Activated CD4-positive, alpha-beta T cell treated with anti-CD3 and anti-CD28 coated beads for 36 hours (primary cell): ENCODE measurements around the gene GAPDH. TPM values are rescaled to one million over a fixed set of nuclear protein-coding genes. Genes with fewer than 3 reads are reported as not detected.
"Not testable (repeated sequence)": the region's sequence is repeated elsewhere in the genome, so short reads cannot be mapped to it uniquely, and the experiment has no call there.

Experiments used
- ATAC-seq: fragments of 200-7000 bp; cut with Tn5 transposase; one replicate; pipeline ENCODE4 v1.10.0; 2021; ENCODE audit warnings: mild to moderate bottlenecking, moderate library complexity
- CTCF ChIA-PET: fragments of 350-600 bp; sonication (Branson Sonifier 250); formaldehyde crosslinking; loops from one replicate; lab custom pipeline; 2021; ENCODE audit warnings: antibody characterized with exemption; lab: Charles Lee
- POLR2A ChIA-PET: fragments of 350-600 bp; sonication (Branson Sonifier 250); formaldehyde crosslinking; loops from one replicate; lab custom pipeline; 2021; ENCODE audit warnings: antibody characterized with exemption, inconsistent platforms; lab: Charles Lee
- DNase-seq: peaks from one replicate; pipeline ENCODE4 v3.0.0-alpha.2; 2020
- H3K27ac Mint-ChIP-seq: one replicate; pipeline ENCODE4 v1.8.0; 2021; ENCODE audit warnings: mixed read lengths
- H3K27me3 Mint-ChIP-seq: one replicate; pipeline ENCODE4 v1.8.0; 2021; ENCODE audit warnings: mixed read lengths
- H3K36me3 Mint-ChIP-seq: one replicate; pipeline ENCODE4 v1.8.0; 2021; ENCODE audit warnings: low read depth, mixed read lengths
- H3K4me1 Mint-ChIP-seq: one replicate; pipeline ENCODE4 v1.8.0; 2021; ENCODE audit warnings: mixed read lengths
- H3K4me3 Mint-ChIP-seq: one replicate; pipeline ENCODE4 v1.8.0; 2021; ENCODE audit warnings: mild to moderate bottlenecking, moderate library complexity, mixed read lengths
- H3K9me3 Mint-ChIP-seq: one replicate; pipeline ENCODE4 v1.8.0; 2021; ENCODE audit warnings: low read depth, mixed read lengths
- intact Hi-C, 2 experiments: fragments of 100-400 bp; cut with DNase I in 1 of 2; cut with micrococcal nuclease in 1 of 2; formaldehyde crosslinking; loops; one replicate each; pipeline versions ENCODE4 v1.14.2 to v1.15.1; 2022 to 2024; cut with DNase I, micrococcal nuclease
- total RNA-seq, 2 experiments: library from RNA; stranded (reverse); gene quantifications; one replicate each; pipeline ENCODE4 v1.2.3, GENCODE V29; 2021

The GAPDH gene
- total RNA-seq, 2 experiments from 2014 or later = 7,289 to 9,770 TPM

GRCh38 chr12:6574576-6575295 lies 40.4 kb downstream of the GAPDH start:
- intact Hi-C loops = loop anchor here in 1 of 2 experiments (2.0 kb wide), 1 partner anchor 32 kb away; the partner anchor contains the start of gene CHD4
- H3K4me3 Mint-ChIP-seq = peak overlapping the region; percentile 8

GRCh38 chr12:6575648-6576047 lies 41.3 kb downstream of the GAPDH start:
- Mint-ChIP-seq H3K27me3 (no peaks in the 10 kb centered on the region), H3K4me3 (no peak overlapping the region), H3K27ac (peak overlapping the region; percentile 74), H3K36me3 (peaks cover 64% of the 10 kb centered on the region), H3K4me1 (peaks cover 44% of the 10 kb centered on the region), H3K9me3 (no peaks in the 10 kb centered on the region)
- ChIA-PET CTCF (interaction anchor here (0.6 to 1.1 kb wide), 4 partner anchors 10 to 348 kb away, joined by 3 to 4 read pairs (median 4); no protein-coding TSS in a partner anchor), POLR2A (no interaction called here)
- no peak for DNase-seq
- intact Hi-C loops = loop anchor here in 1 of 2 experiments (2.0 kb wide), 1 partner anchor 31 kb away; the partner anchor contains the start of gene CHD4
- no peak for ATAC-seq

More at GRCh38 chr12:6574576-6575295, 40.4 kb downstream of the GAPDH start:
- Mint-ChIP-seq H3K27ac (peak overlapping the region; percentile 74), H3K36me3 (peaks cover 66% of the 10 kb centered on the region), H3K4me1 (peaks cover 54% of the 10 kb centered on the region), H3K27me3 (no peaks in the 10 kb centered on the region), H3K9me3 (no peaks in the 10 kb centered on the region)
- DNase-seq = peak; percentile 66
- ATAC-seq = peak; percentile 86
- ChIA-PET POLR2A (interaction anchor here (0.7 kb wide), 1 partner anchor 30 kb away, joined by 4 read pairs; no protein-coding TSS in a partner anchor), CTCF (interaction anchor here (0.9 to 1.4 kb wide), 5 partner anchors 10 to 29 kb away, joined by 3 to 7 read pairs (median 3); no protein-coding TSS in a partner anchor)

- H3K9me3 Mint-ChIP-seq = no peaks in the 10 kb centered on the region
- peaks cover 61% of the 10 kb centered on the region for H3K36me3 Mint-ChIP-seq
- POLR2A ChIA-PET = interaction anchor here (0.5 kb wide), 1 partner anchor 223 kb away, joined by 4 read pairs; no protein-coding TSS in a partner anchor
- intact Hi-C loops = no loop called here
- H3K27me3 Mint-ChIP-seq = no peaks in the 10 kb centered on the region
- H3K4me1 Mint-ChIP-seq = peaks cover 10% of the 10 kb centered on the region
- ATAC-seq = no peak
- CTCF ChIA-PET = no interaction called here
- H3K4me3 Mint-ChIP-seq = no peak overlapping the region
- no peak for DNase-seq
- no peak overlapping the region for H3K27ac Mint-ChIP-seq
Measured at GRCh38 chr12:6582196-6582595, 47.9 kb downstream of the GAPDH start.

- Mint-ChIP-seq H3K36me3 (peaks cover 61% of the 10 kb centered on the region), H3K4me1 (peaks cover 5% of the 10 kb centered on the region), H3K27me3 (no peaks in the 10 kb centered on the region), H3K9me3 (no peaks in the 10 kb centered on the region), H3K27ac (no peak overlapping the region), H3K4me3 (no peak overlapping the region)
- intact Hi-C loops = no loop called here
- ATAC-seq (no peak), DNase-seq (no peak)
- CTCF ChIA-PET = no interaction called here
- POLR2A ChIA-PET = no interaction called here
Measured at GRCh38 chr12:6582959-6583358, 48.6 kb downstream of the GAPDH start.

GRCh38 chr12:6584293-6584692 lies 50.0 kb downstream of the GAPDH start:
- no peak for ATAC-seq
- CTCF ChIA-PET = interaction anchor here (0.5 to 1.0 kb wide), 3 partner anchors 18 to 112 kb away, joined by 3 to 4 read pairs (median 3); no protein-coding TSS in a partner anchor
- POLR2A ChIA-PET = no interaction called here
- intact Hi-C loops = no loop called here
- peaks cover 57% of the 10 kb centered on the region for H3K36me3 Mint-ChIP-seq
- no peak overlapping the region for H3K27ac Mint-ChIP-seq
- no peak for DNase-seq
- H3K4me3 Mint-ChIP-seq = no peak overlapping the region
- no peaks in the 10 kb centered on the region for H3K27me3 Mint-ChIP-seq
- no peaks in the 10 kb centered on the region for H3K9me3 Mint-ChIP-seq
- no peaks in the 10 kb centered on the region for H3K4me1 Mint-ChIP-seq

GRCh38 chr12:6586569-6586968 lies 52.3 kb downstream of the GAPDH start:
- H3K27me3 Mint-ChIP-seq, DNase-seq, H3K27ac Mint-ChIP-seq, H3K9me3 Mint-ChIP-seq, H3K4me3 Mint-ChIP-seq, H3K4me1 Mint-ChIP-seq, intact Hi-C loops, ATAC-seq: not testable (repeated sequence)
- ChIA-PET POLR2A (interaction anchor here (0.6 kb wide), 1 partner anchor 167 kb away, joined by 4 read pairs; no protein-coding TSS in a partner anchor), CTCF (interaction anchor here (0.6 to 1.9 kb wide), 3 partner anchors 9 to 18 kb away, joined by 3 to 10 read pairs (median 4); no protein-coding TSS in a partner anchor)
- peaks cover 50% of the 10 kb centered on the region for H3K36me3 Mint-ChIP-seq

Other genes with a start within 250 kb of the GAPDH start
- not detected for gene PLEKHG6, start 223.8 kb upstream of the GAPDH start, total RNA-seq
- 10 to 100 TPM; 42.1 to 58.7 TPM for gene TNFRSF1A, start 192.4 kb upstream of the GAPDH start, total RNA-seq
- gene SCNN1A, start 159.0 kb upstream of the GAPDH start, total RNA-seq = under 1 TPM in 1 of 2 experiments, not detected in 1; 0.05 TPM
- gene LTBR, start 150.4 kb upstream of the GAPDH start, total RNA-seq = 1 to 10 TPM in 1 of 2 experiments, under 1 TPM in 1; 0.57 to 1.1 TPM
- 100 to 1,000 TPM in 1 of 2 experiments, 10 to 100 TPM in 1; 85.4 to 116 TPM for gene CD27, start 89.6 kb upstream of the GAPDH start, total RNA-seq
- gene TAPBPL, start 82.5 kb upstream of the GAPDH start, total RNA-seq = 10 to 100 TPM; 27.4 to 40.8 TPM
- 10 to 100 TPM; 34.5 to 52.3 TPM for gene VAMP1, start 63.8 kb upstream of the GAPDH start, total RNA-seq
- 100 to 1,000 TPM; 232 to 275 TPM for gene MRPL51, start 41.3 kb upstream of the GAPDH start, total RNA-seq
- gene NCAPD2, start 40.4 kb upstream of the GAPDH start, total RNA-seq = 100 to 1,000 TPM; 199 to 210 TPM
- 1 to 10 TPM; 8.1 to 8.4 TPM for gene IFFO1, start 21.5 kb downstream of the GAPDH start, total RNA-seq
- gene NOP2, start 33.8 kb downstream of the GAPDH start, total RNA-seq = 10 to 100 TPM; 93.2 to 97.1 TPM
- gene CHD4, start 72.9 kb downstream of the GAPDH start, total RNA-seq = 100 to 1,000 TPM; 279 to 322 TPM
- gene LPAR5, start 101.4 kb downstream of the GAPDH start, total RNA-seq = 1 to 10 TPM; 3.5 TPM
- gene ACRBP, start 112.9 kb downstream of the GAPDH start, total RNA-seq = 1 to 10 TPM; 1.7 to 3.3 TPM
- gene ING4, start 128.6 kb downstream of the GAPDH start, total RNA-seq = 10 to 100 TPM; 14.9 to 17.6 TPM
- gene ZNF384, start 154.9 kb downstream of the GAPDH start, total RNA-seq = 10 to 100 TPM; 61.4 to 79.0 TPM
- gene PIANP, start 166.3 kb downstream of the GAPDH start, total RNA-seq = under 1 TPM; 0.32 to 0.93 TPM
- gene COPS7A, start 189.5 kb downstream of the GAPDH start, total RNA-seq = 10 to 100 TPM; 38.3 to 41.6 TPM
- gene MLF2, start 218.6 kb downstream of the GAPDH start, total RNA-seq = 100 to 1,000 TPM; 142 to 144 TPM
- 100 to 1,000 TPM in 1 of 2 experiments, 10 to 100 TPM in 1; 62.2 to 105 TPM for gene PTMS, start 231.8 kb downstream of the GAPDH start, total RNA-seq
- 10 to 100 TPM; 88.2 to 93.9 TPM for gene LAG3, start 238.0 kb downstream of the GAPDH start, total RNA-seq